Activated CD8-positive, alpha-beta memory T cell treated with anti-CD3 and anti-CD28 coated beads, Interleukin-2, amount 10 ng/mL, durations not matched to agents 7 days and 5 days (primary cell): Measurements from ENCODE around the gene IGF1R. TPM values are rescaled to one million over a fixed set of nuclear protein-coding genes. Genes with fewer than 3 reads are reported as not detected.

ENCODE experiments used
- ATAC-seq: fragments of 150-1000 bp; cut with Tn5 transposase; one replicate; pipeline ENCODE4 v1.10.0; 2021; ENCODE audit warnings: moderate library complexity
- CTCF ChIA-PET: fragments of 350-600 bp; sonication (Branson Sonifier 250); formaldehyde crosslinking; loops from one replicate; lab custom pipeline; 2021; ENCODE audit warnings: antibody characterized with exemption; lab: Charles Lee
- DNase-seq: peaks from one replicate; pipeline ENCODE4 v3.0.0-alpha.2; 2020
- H3K27ac Mint-ChIP-seq: one replicate; pipeline ENCODE4 v1.8.0; 2021; ENCODE audit warnings: mild to moderate bottlenecking, mixed read lengths
- H3K27me3 Mint-ChIP-seq: one replicate; pipeline ENCODE4 v1.8.0; 2021; ENCODE audit warnings: mixed read lengths
- H3K36me3 Mint-ChIP-seq: one replicate; pipeline ENCODE4 v1.8.0; 2021; ENCODE audit warnings: mild to moderate bottlenecking, mixed read lengths
- H3K4me1 Mint-ChIP-seq: one replicate; pipeline ENCODE4 v1.8.0; 2021; ENCODE audit warnings: mixed read lengths
- H3K4me3 Mint-ChIP-seq: one replicate; pipeline ENCODE4 v1.8.0; 2021; ENCODE audit warnings: mild to moderate bottlenecking, moderate library complexity, mixed read lengths
- H3K9me3 Mint-ChIP-seq: one replicate; pipeline ENCODE4 v1.8.0; 2022; ENCODE audit warnings: low read depth, mixed read lengths
- total RNA-seq, 2 experiments: library from RNA; stranded (reverse); gene quantifications; one replicate each; pipeline ENCODE4 v1.2.3, GENCODE V29; 2021

Gene IGF1R
- total RNA-seq, 2 experiments from 2014 or later: 6.2 to 7.0 TPM

- Mint-ChIP-seq H3K36me3 (no peaks in the 10 kb centered on the region), H3K4me1 (peaks cover 24% of the 10 kb centered on the region), H3K4me3 (no peak overlapping the region), H3K9me3 (no peaks in the 10 kb centered on the region), H3K27me3 (peaks cover 2% of the 10 kb centered on the region), H3K27ac (peak overlapping the region; percentile 41)
- ATAC-seq (peak; percentile 97), DNase-seq (peak; percentile 56)
- CTCF ChIA-PET: no interaction called here
Observed at GRCh38 chr15:98668566-98669308, 20.4 kb downstream of the IGF1R start.

GRCh38 chr15:98669638-98670037 is 21.3 kb downstream of the IGF1R start:
- ATAC-seq: no peak
- CTCF ChIA-PET: no interaction called here
- Mint-ChIP-seq H3K4me3 (no peak overlapping the region), H3K27me3 (peaks cover 2% of the 10 kb centered on the region), H3K4me1 (peaks cover 24% of the 10 kb centered on the region), H3K36me3 (no peaks in the 10 kb centered on the region), H3K27ac (no peak overlapping the region), H3K9me3 (no peaks in the 10 kb centered on the region)
- DNase-seq: no peak

- Mint-ChIP-seq H3K9me3 (no peaks in the 10 kb centered on the region), H3K4me3 (no peak overlapping the region), H3K4me1 (peaks cover 24% of the 10 kb centered on the region), H3K36me3 (no peaks in the 10 kb centered on the region), H3K27ac (no peak overlapping the region), H3K27me3 (peaks cover 2% of the 10 kb centered on the region)
- no peak for ATAC-seq
- no peak for DNase-seq
- CTCF ChIA-PET: interaction anchor here (1.3 kb wide), 1 partner anchor 405 kb away, joined by 3 read pairs; no protein-coding TSS in a partner anchor
Observed at GRCh38 chr15:98671060-98672008, 23.0 kb downstream of the IGF1R start.

DNA sequence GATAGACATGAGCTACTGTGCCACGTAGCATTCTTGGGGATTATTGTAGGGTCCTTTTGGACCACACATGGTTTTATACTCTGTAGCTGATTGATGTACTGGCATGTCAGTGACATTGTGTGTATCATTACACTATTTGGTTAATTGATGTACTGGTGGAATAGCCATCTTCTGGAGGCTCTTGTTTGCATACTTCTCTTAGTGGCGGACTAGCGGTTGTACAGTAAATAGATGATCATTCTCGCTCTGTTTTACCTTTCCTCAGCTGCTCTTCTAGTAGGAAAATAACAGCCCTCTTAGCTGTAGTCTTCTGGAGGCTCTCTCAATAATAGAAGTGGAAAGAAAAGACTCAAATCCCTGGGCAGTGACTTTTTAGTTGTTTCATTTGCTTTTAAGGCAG is 24.8 kb downstream of the IGF1R start:
- Mint-ChIP-seq H3K27ac (no peak overlapping the region), H3K4me3 (no peak overlapping the region), H3K27me3 (peaks cover 2% of the 10 kb centered on the region), H3K9me3 (no peaks in the 10 kb centered on the region), H3K4me1 (peaks cover 21% of the 10 kb centered on the region), H3K36me3 (no peaks in the 10 kb centered on the region)
- CTCF ChIA-PET: no interaction called here
- no peak for ATAC-seq
- no peak for DNase-seq

DNA sequence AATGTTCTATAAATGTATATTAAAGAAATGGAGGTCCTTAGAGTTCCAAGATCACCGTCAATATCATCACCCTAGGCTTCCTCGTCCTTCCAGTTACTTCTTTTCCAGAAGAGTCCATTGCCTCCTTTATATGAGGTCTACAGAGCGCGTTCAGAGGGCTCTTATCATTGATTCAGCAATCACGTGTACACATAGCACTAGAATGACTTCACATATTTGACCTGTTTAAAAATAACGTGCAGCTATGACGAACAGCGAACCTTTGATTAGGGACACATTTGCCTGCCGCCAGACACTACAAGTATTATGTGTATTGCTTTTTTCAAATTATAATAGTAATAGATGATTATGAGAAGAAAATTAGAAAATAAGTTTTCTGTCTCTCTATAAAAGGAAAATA is 26.0 kb downstream of the IGF1R start:
- Mint-ChIP-seq H3K4me3 (no peak overlapping the region), H3K36me3 (no peaks in the 10 kb centered on the region), H3K9me3 (no peaks in the 10 kb centered on the region), H3K4me1 (peaks cover 9% of the 10 kb centered on the region), H3K27me3 (peaks cover 2% of the 10 kb centered on the region), H3K27ac (no peak overlapping the region)
- ATAC-seq (no peak), DNase-seq (no peak)
- CTCF ChIA-PET: no interaction called here

- Mint-ChIP-seq H3K27me3 (no peaks in the 10 kb centered on the region), H3K27ac (no peak overlapping the region), H3K36me3 (no peaks in the 10 kb centered on the region), H3K4me1 (no peaks in the 10 kb centered on the region), H3K4me3 (no peak overlapping the region), H3K9me3 (no peaks in the 10 kb centered on the region)
- ATAC-seq (no peak), DNase-seq (no peak)
- CTCF ChIA-PET: no interaction called here
Observed at GRCh38 chr15:98676586-98677270, 28.4 kb downstream of the IGF1R start.

DNA sequence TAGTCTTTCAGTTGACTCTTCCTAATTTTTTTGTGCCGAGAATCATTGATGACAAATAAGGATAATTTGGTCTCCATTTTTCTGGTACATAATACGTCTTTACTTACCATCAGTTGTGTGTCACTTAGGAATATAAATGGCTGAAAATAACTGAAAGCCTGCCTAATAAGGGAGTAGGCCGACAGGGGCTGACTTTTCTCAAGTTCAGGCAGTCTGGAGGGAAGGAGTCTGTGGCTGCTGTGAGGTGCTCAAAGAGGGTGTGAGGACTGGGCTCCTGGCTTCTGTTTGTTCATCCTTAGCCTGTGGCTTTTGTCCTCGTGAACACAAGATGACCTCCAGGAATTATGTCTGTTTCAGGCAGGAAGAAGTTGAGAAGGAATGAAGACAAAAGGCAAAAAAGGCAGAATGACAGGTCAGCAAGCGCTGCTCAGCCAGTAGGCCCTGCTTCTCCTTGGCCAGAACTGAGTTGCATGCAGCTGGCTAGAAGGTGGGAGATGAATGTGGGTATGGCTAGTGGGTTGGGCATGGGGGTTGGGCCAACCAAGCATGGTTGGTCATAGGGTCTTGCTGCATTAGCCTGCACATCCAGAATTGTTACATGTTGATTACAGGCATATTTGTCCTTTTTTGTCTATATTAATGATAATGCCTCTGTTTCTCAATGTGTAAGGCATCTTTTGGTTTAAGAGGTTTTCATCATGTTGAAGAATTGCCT is 29.2 kb downstream of the IGF1R start:
- ATAC-seq: no peak
- H3K27ac Mint-ChIP-seq: no peak overlapping the region
- H3K36me3 Mint-ChIP-seq: no peaks in the 10 kb centered on the region
- H3K4me1 Mint-ChIP-seq: peaks cover 2% of the 10 kb centered on the region
- H3K4me3 Mint-ChIP-seq: no peak overlapping the region
- H3K27me3 Mint-ChIP-seq: no peaks in the 10 kb centered on the region
- CTCF ChIA-PET: no interaction called here
- no peak for DNase-seq
- H3K9me3 Mint-ChIP-seq: no peaks in the 10 kb centered on the region

DNA sequence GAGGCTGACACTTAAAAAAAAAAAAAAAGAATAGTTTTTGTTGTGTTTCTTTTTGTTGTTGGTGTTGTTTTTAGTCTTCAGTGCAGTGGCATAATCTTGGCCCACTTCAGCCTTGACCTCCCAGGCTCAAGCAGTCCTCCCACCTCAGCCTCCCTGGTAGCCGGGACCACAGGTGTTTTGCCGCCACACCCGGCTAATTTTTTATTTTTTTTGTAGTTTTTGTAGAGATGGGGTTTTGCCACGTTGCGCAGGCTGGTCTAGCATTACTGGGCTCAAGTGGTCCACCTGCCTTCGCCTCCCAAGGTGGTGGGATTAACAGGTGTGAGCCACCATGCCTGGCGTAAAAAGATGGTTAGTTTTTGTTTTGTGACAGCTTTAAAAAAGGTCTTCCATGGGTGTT is 30.1 kb downstream of the IGF1R start:
- ATAC-seq (no peak), DNase-seq (no peak)
- Mint-ChIP-seq H3K27ac (no peak overlapping the region), H3K4me3 (no peak overlapping the region), H3K4me1 (peaks cover 2% of the 10 kb centered on the region), H3K9me3 (no peaks in the 10 kb centered on the region), H3K27me3 (no peaks in the 10 kb centered on the region), H3K36me3 (no peaks in the 10 kb centered on the region)
- CTCF ChIA-PET: no interaction called here

- Mint-ChIP-seq H3K9me3 (no peaks in the 10 kb centered on the region), H3K4me1 (peaks cover 2% of the 10 kb centered on the region), H3K36me3 (peaks cover 2% of the 10 kb centered on the region), H3K27ac (no peak overlapping the region), H3K4me3 (no peak overlapping the region), H3K27me3 (no peaks in the 10 kb centered on the region)
- no peak for ATAC-seq
- DNase-seq: no peak
- CTCF ChIA-PET: no interaction called here
Observed at GRCh38 chr15:98681061-98681460, 32.7 kb downstream of the IGF1R start.

DNA sequence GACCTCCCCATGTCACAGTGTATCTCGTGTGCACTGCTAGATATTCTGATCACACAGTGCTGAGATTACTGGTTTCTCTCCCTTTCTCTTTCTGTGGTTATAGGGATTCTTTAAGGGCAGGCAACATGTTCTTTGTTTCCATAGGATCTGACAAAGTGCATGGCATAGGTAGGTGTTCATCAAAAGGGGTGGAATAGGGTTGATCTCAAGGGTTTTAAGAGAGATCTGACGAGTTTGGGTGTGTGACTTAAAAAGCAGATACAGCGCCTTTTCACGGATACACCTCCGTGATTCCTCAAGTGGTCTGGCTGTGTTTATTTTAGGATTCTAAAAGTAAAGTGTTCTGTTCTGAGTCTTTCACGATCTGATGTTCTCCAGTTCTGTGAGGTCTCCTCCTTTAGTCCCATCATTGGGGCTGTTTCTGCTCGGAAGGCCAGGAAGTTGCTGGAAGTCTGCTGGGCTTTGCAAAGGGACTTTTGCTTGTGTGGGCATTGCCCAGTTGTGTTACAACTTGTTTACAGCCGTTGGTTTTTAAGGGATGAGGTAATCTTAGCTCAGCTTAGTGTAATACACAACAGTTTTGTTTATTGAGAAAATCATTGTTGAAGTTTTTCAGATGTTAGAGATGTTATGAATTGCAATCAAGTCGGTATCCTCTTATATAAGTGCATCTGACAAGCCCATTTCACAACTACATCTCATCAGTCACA is 34.8 kb downstream of the IGF1R start:
- CTCF ChIA-PET: no interaction called here
- Mint-ChIP-seq H3K27ac (no peak overlapping the region), H3K27me3 (no peaks in the 10 kb centered on the region), H3K36me3 (peaks cover 2% of the 10 kb centered on the region), H3K4me3 (no peak overlapping the region), H3K9me3 (no peaks in the 10 kb centered on the region), H3K4me1 (peaks cover 2% of the 10 kb centered on the region)
- DNase-seq (no peak), ATAC-seq (no peak)

- Mint-ChIP-seq H3K4me3 (no peak overlapping the region), H3K36me3 (peaks cover 2% of the 10 kb centered on the region), H3K27ac (no peak overlapping the region), H3K4me1 (peaks cover 2% of the 10 kb centered on the region), H3K9me3 (no peaks in the 10 kb centered on the region), H3K27me3 (no peaks in the 10 kb centered on the region)
- CTCF ChIA-PET: no interaction called here
- no peak for ATAC-seq
- DNase-seq: no peak
Observed at GRCh38 chr15:98683831-98684230, 35.5 kb downstream of the IGF1R start.

DNA sequence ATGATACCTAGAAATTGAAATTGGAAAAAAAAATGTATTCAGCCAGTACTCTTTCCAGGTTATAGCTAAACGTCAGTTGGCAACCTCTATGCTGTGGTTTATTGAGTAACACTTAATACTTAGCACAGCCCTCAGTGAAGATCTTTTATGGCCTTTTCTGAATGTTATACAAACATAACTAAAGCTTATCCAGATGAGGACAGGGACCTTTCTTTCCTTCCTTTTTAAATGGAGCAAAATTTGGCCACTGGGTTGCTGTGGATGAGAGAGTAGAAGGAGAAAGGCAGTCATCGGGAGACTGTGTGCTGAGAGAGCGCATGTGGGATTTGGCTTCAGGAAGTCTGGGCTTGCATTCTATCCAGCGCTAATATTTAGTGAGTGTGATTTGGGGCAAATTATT is 36.1 kb downstream of the IGF1R start:
- CTCF ChIA-PET: no interaction called here
- Mint-ChIP-seq H3K9me3 (no peaks in the 10 kb centered on the region), H3K27me3 (no peaks in the 10 kb centered on the region), H3K27ac (no peak overlapping the region), H3K4me1 (peaks cover 2% of the 10 kb centered on the region), H3K36me3 (peaks cover 2% of the 10 kb centered on the region), H3K4me3 (no peak overlapping the region)
- no peak for DNase-seq
- no peak for ATAC-seq
